Activated naive CD4-positive, alpha-beta T cell treated with anti-CD3 and anti-CD28 coated beads, Interleukin-2, amount 50 U/mL, for 72 hours (primary cell): ENCODE measurements around the gene HBZ. TPM values are rescaled to one million over a fixed set of nuclear protein-coding genes. Genes with fewer than 3 reads are reported as not detected.
A peak's percentile ranks its signal among the peaks of the same experiment; 100 is the strongest.
"Not testable (repeated sequence)": the region's sequence is repeated elsewhere in the genome, so short reads cannot be mapped to it uniquely, and the experiment has no call there.

Source experiments
- ATAC-seq, 2 donors: fragments of 150-1000 bp; cut with Tn5 transposase; 2 replicates each; pipeline ENCODE4 v1.10.0; 2021; ENCODE audit warnings: mild to moderate bottlenecking in 2 of 2, moderate library complexity in 2 of 2
- DNase-seq, 2 donors: peaks; one replicate each; pipeline ENCODE4 v3.0.0; 2021 to 2022; ENCODE audit warnings: low spot score in 2 of 2
- H3K27ac Mint-ChIP-seq, 2 donors: one replicate each; pipeline ENCODE4 v1.8.0; 2022; ENCODE audit warnings: mild to moderate bottlenecking in 2 of 2, mixed read lengths in 2 of 2
- H3K36me3 Mint-ChIP-seq, 2 donors: one replicate each; pipeline ENCODE4 v1.8.0; 2022; ENCODE audit warnings: mixed read lengths in 2 of 2
- H3K9me3 Mint-ChIP-seq, 2 donors: one replicate each; pipeline ENCODE4 v1.8.0; 2022; ENCODE audit warnings: mixed read lengths in 2 of 2
- total RNA-seq, 2 donors: library from RNA; stranded (reverse); gene quantifications; one replicate each; pipeline ENCODE4 v1.2.3, GENCODE V29; 2022

The HBZ gene
- total RNA-seq, 2 donors from 2014 or later: not detected

GRCh38 chr16:125011-125410 is 27.4 kb upstream of the HBZ start:
- Mint-ChIP-seq H3K36me3 (no peaks in the 10 kb centered on the region), H3K27ac (peak overlapping the region in 1 of 2 donors; percentile 22), H3K9me3 (no peaks in the 10 kb centered on the region)
- ATAC-seq (no peak), DNase-seq (no peak)

GRCh38 chr16:129075-129474 is 23.4 kb upstream of the HBZ start:
- Mint-ChIP-seq H3K27ac (no peak overlapping the region), H3K9me3 (no peaks in the 10 kb centered on the region), H3K36me3 (no peaks in the 10 kb centered on the region)
- no peak for DNase-seq
- no peak for ATAC-seq

GRCh38 chr16:130533-131173 is 21.8 kb upstream of the HBZ start:
- no peaks in the 10 kb centered on the region for H3K36me3 Mint-ChIP-seq
- H3K27ac Mint-ChIP-seq: no peak overlapping the region
- DNase-seq (no peak), ATAC-seq (no peak)
- no peaks in the 10 kb centered on the region for H3K9me3 Mint-ChIP-seq

- Mint-ChIP-seq H3K9me3 (no peaks in the 10 kb centered on the region), H3K27ac (no peak overlapping the region)
Observed at GRCh38 chr16:132120-132519, 20.3 kb upstream of the HBZ start.

GRCh38 chr16:133716-134115 is 18.7 kb upstream of the HBZ start:
- DNase-seq (no peak), ATAC-seq (no peak)
- Mint-ChIP-seq H3K36me3 (peaks cover 2 to 8% of the 10 kb centered on the region in 2 donors), H3K9me3 (no peaks in the 10 kb centered on the region), H3K27ac (no peak overlapping the region)

More at GRCh38 chr16:132120-132519, 20.3 kb upstream of the HBZ start:
- peaks cover 0 to 6% of the 10 kb centered on the region in 2 donors for H3K36me3 Mint-ChIP-seq
- DNase-seq: no peak
- ATAC-seq: no peak

GRCh38 chr16:138049-138417 is 14.4 kb upstream of the HBZ start:
- peaks cover 5 to 11% of the 10 kb centered on the region in 2 donors for H3K36me3 Mint-ChIP-seq
- DNase-seq (peak in 1 of 2 donors; percentile 42), ATAC-seq (peak; percentile 2 to 29)
- peak overlapping the region; percentile 96 to 97 for H3K27ac Mint-ChIP-seq
- no peaks in the 10 kb centered on the region for H3K9me3 Mint-ChIP-seq

- peaks cover 5 to 11% of the 10 kb centered on the region in 2 donors for H3K36me3 Mint-ChIP-seq
- ATAC-seq (no peak), DNase-seq (no peak)
- peak overlapping the region in 1 of 2 donors; percentile 69 for H3K27ac Mint-ChIP-seq
- no peaks in the 10 kb centered on the region for H3K9me3 Mint-ChIP-seq
Observed at GRCh38 chr16:140175-140857, 12.1 kb upstream of the HBZ start.

GRCh38 chr16:142405-142967 is 10.0 kb upstream of the HBZ start:
- ATAC-seq (no peak), DNase-seq (no peak)
- peaks cover 5% of the 10 kb centered on the region in 2 donors for H3K36me3 Mint-ChIP-seq
- H3K27ac Mint-ChIP-seq: peak overlapping the region in 1 of 2 donors; percentile 23
- H3K9me3 Mint-ChIP-seq: no peaks in the 10 kb centered on the region

- Mint-ChIP-seq H3K36me3 (peaks cover 5% of the 10 kb centered on the region in 2 donors), H3K27ac (peak overlapping the region; percentile 23 to 55), H3K9me3 (no peaks in the 10 kb centered on the region)
- DNase-seq: no peak
- ATAC-seq: no peak
Observed at GRCh38 chr16:143047-143446, 9.4 kb upstream of the HBZ start.

GRCh38 chr16:143456-143855 is 9.0 kb upstream of the HBZ start:
- no peak for ATAC-seq
- DNase-seq: no peak
- peak overlapping the region in 1 of 2 donors; percentile 23 for H3K27ac Mint-ChIP-seq
- no peaks in the 10 kb centered on the region for H3K9me3 Mint-ChIP-seq
- H3K36me3 Mint-ChIP-seq: peaks cover 5% of the 10 kb centered on the region in 2 donors

- ATAC-seq (no peak), DNase-seq (no peak)
- H3K36me3 Mint-ChIP-seq: no peaks in the 10 kb centered on the region
- no peak overlapping the region for H3K27ac Mint-ChIP-seq
- H3K9me3 Mint-ChIP-seq: no peaks in the 10 kb centered on the region
Observed at GRCh38 chr16:144797-145252, 7.6 kb upstream of the HBZ start.

- Mint-ChIP-seq H3K36me3 (no peaks in the 10 kb centered on the region), H3K9me3 (no peaks in the 10 kb centered on the region), H3K27ac (no peak overlapping the region)
- no peak for ATAC-seq
- no peak for DNase-seq
Observed at GRCh38 chr16:146646-147045, 5.8 kb upstream of the HBZ start.

- DNase-seq: no peak
- ATAC-seq: no peak
- Mint-ChIP-seq H3K27ac (no peak overlapping the region), H3K36me3 (no peaks in the 10 kb centered on the region), H3K9me3 (no peaks in the 10 kb centered on the region)
Observed at GRCh38 chr16:149024-149660, 3.3 kb upstream of the HBZ start.

- not testable (repeated sequence) for H3K36me3 Mint-ChIP-seq, DNase-seq, H3K9me3 Mint-ChIP-seq, ATAC-seq, H3K27ac Mint-ChIP-seq
Observed at GRCh38 chr16:153129-153521, 681 bp downstream of the HBZ start.

GRCh38 chr16:153550-154216 is 1.2 kb downstream of the HBZ start:
- ATAC-seq: peak; percentile 49 to 65
- DNase-seq, H3K9me3 Mint-ChIP-seq, H3K27ac Mint-ChIP-seq, H3K36me3 Mint-ChIP-seq: not testable (repeated sequence)

GRCh38 chr16:154217-155030 is 2.0 kb downstream of the HBZ start:
- peak; percentile 53 to 77 for ATAC-seq
- H3K36me3 Mint-ChIP-seq: no peaks in the 10 kb centered on the region
- DNase-seq: no peak
- H3K9me3 Mint-ChIP-seq: no peaks in the 10 kb centered on the region
- no peak overlapping the region for H3K27ac Mint-ChIP-seq
